ENCODE results near the gene ABCC9. TPM values are rescaled to one million over a fixed set of nuclear protein-coding genes. Genes with fewer than 3 reads are reported as not detected.

Gene ABCC9
- total and polyA plus RNA-seq, 12 donors: 8.7 to 128 (median 90.0) TPM

GRCh38 chr12:21809100-21809499, 132.1 kb downstream of the ABCC9 start:
- DNase-seq (no peak), ATAC-seq (no peak)
- no peak overlapping the region for H3K4me3 ChIP-seq
- intact Hi-C loops (cut with DNase I): no loop called here
- no peaks in the 10 kb centered on the region for H3K27me3 ChIP-seq
- peaks cover 0 to 11% (median 0%) of the 10 kb centered on the region in 9 donors for H3K4me1 ChIP-seq
- H3K36me3 ChIP-seq: peaks cover 0 to 86% (median 7%) of the 10 kb centered on the region in 9 donors
- H3K9me3 ChIP-seq: peaks cover 0 to 4% (median 0%) of the 10 kb centered on the region in 11 donors
- no peak overlapping the region for H3K27ac ChIP-seq
- no peak for TF ChIP-seq CTCF (IDR thresholded peaks at IDR 0.05)

- TF ChIP-seq CTCF (IDR thresholded peaks at IDR 0.05): no peak
- intact Hi-C loops (cut with DNase I): no loop called here
- Histone ChIP-seq H3K4me3 (no peak overlapping the region), H3K27me3 (no peaks in the 10 kb centered on the region), H3K9me3 (peaks cover 0 to 4% (median 0%) of the 10 kb centered on the region in 11 donors), H3K27ac (no peak overlapping the region), H3K4me1 (no peaks in the 10 kb centered on the region), H3K36me3 (peaks cover 0 to 94% (median 7%) of the 10 kb centered on the region in 9 donors)
- ATAC-seq: no peak
- DNase-seq: no peak
Observed at GRCh38 chr12:21806255-21806654, 135.0 kb downstream of the ABCC9 start.

GRCh38 chr12:21801522-21802288, 139.5 kb downstream of the ABCC9 start:
- no peaks in the 10 kb centered on the region for H3K27me3 ChIP-seq
- ATAC-seq: no peak
- H3K4me1 ChIP-seq: peaks cover 0 to 7% (median 0%) of the 10 kb centered on the region in 9 donors
- intact Hi-C loops (cut with DNase I): no loop called here
- H3K9me3 ChIP-seq: no peaks in the 10 kb centered on the region
- no peak for DNase-seq
- no peak for TF ChIP-seq CTCF (IDR thresholded peaks at IDR 0.05)
- H3K27ac ChIP-seq: no peak overlapping the region
- H3K36me3 ChIP-seq: peaks cover 0 to 67% (median 7%) of the 10 kb centered on the region in 9 donors
- no peak overlapping the region for H3K4me3 ChIP-seq
- WGBS, 2 donors: 85 to 92% methylated on average over 4 of the region's 4 CpGs

GRCh38 chr12:21800011-21800410, 141.2 kb downstream of the ABCC9 start:
- Histone ChIP-seq H3K27me3 (no peaks in the 10 kb centered on the region), H3K4me3 (no peak overlapping the region), H3K9me3 (peaks cover 0 to 1% (median 0%) of the 10 kb centered on the region in 11 donors), H3K36me3 (peaks cover 0 to 50% (median 6%) of the 10 kb centered on the region in 9 donors), H3K4me1 (peaks cover 0 to 7% (median 0%) of the 10 kb centered on the region in 9 donors), H3K27ac (no peak overlapping the region)
- TF ChIP-seq CTCF (IDR thresholded peaks at IDR 0.05): no peak
- intact Hi-C loops (cut with DNase I): no loop called here
- ATAC-seq: no peak
- DNase-seq: no peak
- 59 to 61% methylated on average over 1 of the region's 1 CpG for WGBS, 2 donors
